ENCODE data around the gene EID3.

Gene EID3

GRCh38 chr12:104290855-104291254 lies 12.7 kb upstream of the EID3 start:
- no peak for DNase-seq

GRCh38 chr12:104291867-104292524 lies 11.5 kb upstream of the EID3 start:
- DNase-seq: no peak

DNA sequence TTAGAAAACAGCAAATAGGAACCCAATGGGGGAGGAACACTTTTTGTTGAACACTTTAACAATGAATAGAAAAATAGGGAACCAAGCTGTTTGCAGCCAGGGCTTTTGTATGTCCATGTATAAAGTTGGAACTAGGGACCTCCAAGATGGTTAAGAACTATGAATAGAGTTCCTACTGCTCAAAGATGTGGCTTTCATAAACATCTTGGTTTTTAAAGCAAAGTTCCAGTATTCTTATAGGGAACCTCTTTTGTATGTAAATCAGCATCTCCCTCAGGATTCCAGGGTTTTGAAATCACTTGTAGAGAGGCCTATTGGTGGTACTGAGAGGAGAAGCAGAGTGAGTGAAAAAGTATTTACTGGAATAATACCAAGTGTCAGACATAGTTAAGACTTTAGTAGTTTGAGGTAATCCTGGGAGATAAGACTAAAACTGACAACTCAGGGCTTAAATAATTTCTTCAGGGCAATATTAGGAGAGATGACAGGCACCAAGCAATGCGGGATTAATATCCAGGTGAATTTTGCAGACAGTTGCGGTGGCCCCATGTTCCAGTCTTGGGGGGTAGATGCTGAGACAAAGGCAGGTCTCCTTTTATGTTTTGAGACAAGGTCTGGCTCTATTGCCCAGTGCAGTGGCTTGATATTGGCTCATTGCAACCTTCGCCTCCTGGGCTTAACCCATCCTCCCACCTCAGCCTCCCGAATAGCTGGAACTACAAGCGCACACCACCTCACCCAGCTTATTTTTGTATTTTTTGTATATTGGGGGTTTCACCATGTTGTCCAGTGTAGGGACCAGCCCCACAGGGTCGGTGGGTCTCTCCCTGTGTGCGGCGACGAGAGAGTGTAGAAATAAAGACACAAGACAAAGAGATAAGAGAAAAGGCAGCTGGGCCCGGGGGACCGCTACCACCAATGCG lies 10.4 kb upstream of the EID3 start:
- DNase-seq: no peak

- peak; percentile 42 for DNase-seq
These were observed 9.2 kb upstream of the EID3 start for GRCh38 chr12:104294158-104294859.

DNA sequence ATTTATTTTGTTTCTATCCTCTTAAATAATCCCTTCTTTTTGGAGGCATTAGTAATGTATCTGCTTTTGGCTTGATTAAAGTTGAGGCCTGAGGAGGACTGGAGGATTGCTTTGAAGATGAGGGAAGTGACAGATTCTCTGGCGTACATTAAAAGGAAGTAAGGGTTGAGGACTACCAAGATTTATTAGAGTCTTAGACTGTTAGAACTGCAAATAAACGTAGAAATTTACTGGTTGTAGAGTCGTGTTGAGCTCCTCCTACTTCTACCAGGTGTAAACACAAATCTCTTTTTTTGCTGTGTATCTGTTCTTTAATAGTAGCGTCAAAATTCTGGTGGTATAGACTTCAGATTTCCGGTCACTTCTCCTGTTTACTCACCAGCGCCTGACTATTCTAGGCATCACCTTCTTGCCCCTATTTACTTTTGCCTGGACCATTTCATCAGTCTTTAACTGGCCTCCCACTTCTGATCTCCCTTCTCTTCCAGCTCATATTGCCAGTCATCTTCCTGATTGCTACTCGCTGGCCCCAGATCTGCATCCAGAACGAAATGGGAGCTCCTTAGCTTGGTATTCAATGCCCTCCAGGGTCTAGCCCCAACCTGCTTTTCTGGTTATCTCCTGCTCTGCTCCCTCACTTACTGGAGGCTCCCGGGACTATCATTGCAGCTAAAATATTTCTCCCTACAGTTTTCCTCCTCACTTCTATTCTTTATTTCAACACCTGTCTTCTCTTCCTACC lies 8.4 kb upstream of the EID3 start:
- DNase-seq: no peak

GRCh38 chr12:104295954-104296353 lies 7.6 kb upstream of the EID3 start:
- DNase-seq: no peak

- DNase-seq: no peak
These were observed 6.8 kb upstream of the EID3 start for GRCh38 chr12:104296718-104297117.

- DNase-seq: no peak
These were observed 5.9 kb upstream of the EID3 start for GRCh38 chr12:104297477-104298113.

DNA sequence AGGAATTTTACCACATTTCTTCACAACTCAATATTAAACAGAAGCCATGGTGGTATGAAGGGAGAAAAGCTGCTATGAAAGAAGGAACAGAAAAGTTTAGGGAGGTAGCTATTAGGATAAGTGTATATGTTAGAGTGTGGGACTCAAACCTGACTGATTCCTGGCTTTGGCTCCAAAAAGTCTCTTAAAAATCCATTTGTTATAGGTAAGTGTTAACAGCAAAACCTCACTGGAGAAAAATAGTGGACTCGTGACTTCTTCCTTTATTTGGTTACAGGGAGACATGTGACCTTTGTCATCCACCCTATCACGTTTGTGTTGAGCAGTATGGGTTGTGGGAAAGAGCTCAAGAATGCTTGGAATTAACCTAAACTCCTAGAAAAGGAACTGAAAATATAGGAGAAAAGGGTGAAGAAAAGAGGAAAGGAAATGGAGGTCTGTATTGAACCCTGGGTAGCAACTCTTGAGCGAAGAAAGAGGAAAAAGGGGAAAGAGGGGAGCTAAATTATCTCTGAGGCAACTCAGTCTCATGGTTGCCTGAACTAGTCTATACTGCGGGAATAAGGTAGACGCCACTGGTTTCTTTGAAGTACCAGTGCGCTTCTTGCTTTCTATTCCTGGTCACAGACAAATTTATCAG lies 3.6 kb upstream of the EID3 start:
- no peak for DNase-seq

DNA sequence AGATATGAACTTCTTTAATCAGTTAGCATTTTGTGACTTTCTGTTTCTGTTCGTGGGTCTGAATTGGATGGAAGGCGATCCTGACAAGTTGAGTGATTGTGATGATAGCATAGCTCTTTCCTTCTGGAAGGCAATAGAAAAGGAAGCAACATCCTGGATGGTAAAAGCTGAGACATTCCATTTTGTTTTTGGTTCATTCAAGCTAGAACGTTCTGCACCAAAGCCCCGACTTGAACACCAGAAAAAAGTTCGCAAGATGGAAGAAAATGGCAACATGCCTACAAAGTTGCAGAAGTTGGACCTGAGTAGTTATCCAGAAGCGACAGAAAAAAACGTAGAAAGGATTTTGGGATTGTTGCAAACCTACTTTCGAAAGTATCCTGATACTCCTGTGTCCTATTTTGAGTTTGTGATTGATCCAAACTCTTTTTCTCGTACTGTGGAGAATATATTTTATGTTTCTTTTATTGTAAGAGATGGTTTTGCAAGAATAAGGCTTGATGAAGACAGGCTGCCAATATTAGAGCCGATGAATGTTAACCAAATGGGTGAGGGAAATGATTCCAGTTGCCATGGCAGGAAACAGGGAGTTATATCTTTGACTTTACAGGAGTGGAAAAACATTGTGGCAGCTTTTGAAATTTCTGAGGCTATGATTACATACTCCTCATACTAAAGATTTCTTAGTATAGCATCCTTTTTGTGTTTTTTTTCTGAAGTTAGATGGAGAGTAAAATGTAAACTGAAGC lies 896 bp downstream of the EID3 start:
- no peak for DNase-seq

GRCh38 chr12:104305349-104305748 lies 1.8 kb downstream of the EID3 start:
- DNase-seq: no peak

- no peak for DNase-seq
These were observed 2.8 kb downstream of the EID3 start for GRCh38 chr12:104306376-104306775.

DNA sequence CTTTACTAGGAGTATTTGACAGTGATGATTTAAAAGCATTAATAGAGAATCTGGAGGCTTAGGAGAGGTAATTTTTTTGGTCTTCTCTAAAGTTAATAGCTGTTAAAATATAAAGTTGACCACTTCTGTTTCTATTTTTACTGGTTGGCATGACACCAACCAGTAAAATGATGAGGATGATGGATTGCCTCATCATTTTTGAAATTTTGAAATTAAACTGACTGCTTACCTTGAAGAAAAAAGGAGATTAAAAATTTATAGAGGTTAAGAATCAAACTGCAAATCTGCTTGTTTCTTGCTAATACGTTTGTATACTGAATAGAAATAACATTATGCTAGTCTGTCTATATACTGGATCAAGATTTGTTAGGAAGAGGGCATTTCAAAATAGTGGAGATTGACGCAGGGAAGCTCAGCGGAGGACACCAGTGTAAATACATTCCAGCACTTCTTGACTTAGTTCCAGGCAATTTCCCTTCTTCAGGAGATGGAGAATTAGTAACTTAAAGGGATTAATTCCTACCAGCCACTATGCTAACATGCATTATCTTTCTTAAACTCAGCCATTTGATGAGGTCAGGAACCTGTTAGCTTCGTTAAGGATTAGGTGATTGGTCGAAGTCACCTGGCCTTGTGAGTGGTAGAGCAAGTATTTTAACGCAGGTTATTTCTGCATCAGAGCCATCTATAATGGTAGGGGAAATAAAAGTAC lies 3.6 kb downstream of the EID3 start:
- no peak for DNase-seq

- DNase-seq: no peak
These were observed 4.1 kb downstream of the EID3 start for GRCh38 chr12:104307655-104308000.

GRCh38 chr12:104309446-104309993 lies 6.0 kb downstream of the EID3 start:
- DNase-seq: no peak

- DNase-seq: no peak
These were observed 7.5 kb downstream of the EID3 start for GRCh38 chr12:104310751-104311633.

DNA sequence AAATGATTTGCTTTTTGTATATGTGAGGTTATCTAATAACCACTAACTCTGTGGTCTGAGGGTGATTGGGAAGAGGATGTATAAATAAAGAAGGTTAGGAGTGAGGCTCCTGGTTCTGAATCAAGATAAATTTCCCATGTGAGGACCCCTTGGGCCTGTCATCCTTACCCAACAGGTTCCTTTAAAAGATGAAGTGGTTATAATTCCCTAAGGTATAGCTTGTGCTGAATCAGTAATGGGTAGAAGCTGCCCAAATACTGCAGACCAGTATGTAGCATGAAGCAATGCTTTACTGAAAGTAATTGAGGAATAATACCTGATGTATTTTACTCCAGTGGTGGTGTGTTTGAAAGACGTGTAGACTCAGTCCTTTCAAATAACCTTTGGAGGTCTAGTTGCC lies 8.7 kb downstream of the EID3 start:
- DNase-seq: no peak

DNA sequence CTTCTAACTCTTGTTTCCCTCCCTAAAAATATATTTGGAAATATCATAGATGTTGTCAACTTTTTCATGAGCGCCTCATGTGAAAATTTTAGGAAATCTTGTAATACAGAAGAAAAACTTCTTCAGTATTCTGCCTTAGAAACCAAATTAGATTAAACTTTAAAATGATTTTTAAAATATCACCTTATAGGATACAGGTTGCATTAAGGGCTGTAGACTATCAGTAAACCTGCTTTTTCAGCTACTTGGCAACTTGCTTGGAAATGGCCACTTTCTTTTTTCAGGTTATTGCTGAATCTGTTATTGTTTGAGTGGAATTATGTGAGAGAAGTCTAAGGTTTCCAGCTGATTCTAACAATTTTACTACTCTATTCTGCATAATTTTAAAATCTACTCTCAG lies 9.1 kb downstream of the EID3 start:
- no peak for DNase-seq

GRCh38 chr12:104313568-104314241 lies 10.2 kb downstream of the EID3 start:
- DNase-seq: no peak

All from HCEC 1CT (cell line).